ENCODE measurements around the gene TBC1D3G.
"Not testable (repeated sequence)": the region's sequence is repeated elsewhere in the genome, so short reads cannot be mapped to it uniquely, and the experiment has no call there.

DNA sequence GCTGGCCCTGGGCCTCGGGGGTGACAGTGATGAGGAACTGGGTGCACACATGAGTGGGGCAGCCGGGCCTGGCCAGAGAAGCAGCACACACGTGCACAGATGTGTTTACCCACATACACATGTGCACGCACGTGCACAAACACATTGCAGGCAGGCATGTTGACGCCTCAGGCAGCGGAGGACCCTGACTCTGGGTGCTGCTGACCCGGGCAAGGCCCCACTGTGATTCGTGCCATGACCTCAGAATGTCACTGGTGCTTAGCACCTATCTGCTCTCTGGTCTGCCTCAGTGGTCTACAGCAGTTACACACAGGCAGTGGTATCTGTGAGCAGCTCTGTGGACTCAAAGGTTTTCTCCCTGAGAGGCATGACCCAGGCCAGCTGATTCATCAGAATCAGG lies at the start of gene TBC1D3G:
- TF ChIP-seq, protein P1, sequence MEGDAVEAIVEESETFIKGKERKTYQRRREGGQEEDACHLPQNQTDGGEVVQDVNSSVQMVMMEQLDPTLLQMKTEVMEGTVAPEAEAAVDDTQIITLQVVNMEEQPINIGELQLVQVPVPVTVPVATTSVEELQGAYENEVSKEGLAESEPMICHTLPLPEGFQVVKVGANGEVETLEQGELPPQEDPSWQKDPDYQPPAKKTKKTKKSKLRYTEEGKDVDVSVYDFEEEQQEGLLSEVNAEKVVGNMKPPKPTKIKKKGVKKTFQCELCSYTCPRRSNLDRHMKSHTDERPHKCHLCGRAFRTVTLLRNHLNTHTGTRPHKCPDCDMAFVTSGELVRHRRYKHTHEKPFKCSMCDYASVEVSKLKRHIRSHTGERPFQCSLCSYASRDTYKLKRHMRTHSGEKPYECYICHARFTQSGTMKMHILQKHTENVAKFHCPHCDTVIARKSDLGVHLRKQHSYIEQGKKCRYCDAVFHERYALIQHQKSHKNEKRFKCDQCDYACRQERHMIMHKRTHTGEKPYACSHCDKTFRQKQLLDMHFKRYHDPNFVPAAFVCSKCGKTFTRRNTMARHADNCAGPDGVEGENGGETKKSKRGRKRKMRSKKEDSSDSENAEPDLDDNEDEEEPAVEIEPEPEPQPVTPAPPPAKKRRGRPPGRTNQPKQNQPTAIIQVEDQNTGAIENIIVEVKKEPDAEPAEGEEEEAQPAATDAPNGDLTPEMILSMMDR (IDR thresholded peaks at IDR 0.05; ENCODE audit: low read depth, low read length) = not testable (repeated sequence)
- TF ChIP-seq EZH2phosphoT487 (IDR thresholded peaks at IDR 0.05; ENCODE audit: low read depth) = not testable (repeated sequence)

Data from OCI-LY3 (cell line).